GM12874 (cell line): ENCODE measurements around the gene OR6B1.

Experiments
- CTCF ChIP-seq: IDR thresholded peaks from 2 replicates; pipeline ENCODE4 v1.5.1; 2011; ENCODE audit warnings: low read depth, mild to moderate bottlenecking, control low read depth, low read length, moderate library complexity; ENCODE audit not compliant: insufficient read depth

The OR6B1 gene

GRCh38 chr7:144020340-144020739 is 20.2 kb downstream of the OR6B1 start:
- TF ChIP-seq CTCF, result no peak

- no peak for TF ChIP-seq CTCF
Measured at GRCh38 chr7:144022169-144022568, 22.0 kb downstream of the OR6B1 start.

GRCh38 chr7:144023171-144023827 is 23.2 kb downstream of the OR6B1 start:
- no peak for TF ChIP-seq CTCF

- TF ChIP-seq CTCF, result no peak
Measured at GRCh38 chr7:144024213-144024612, 24.1 kb downstream of the OR6B1 start.

GRCh38 chr7:144026203-144026883 is 26.2 kb downstream of the OR6B1 start:
- no peak for TF ChIP-seq CTCF

GRCh38 chr7:144027070-144027469 is 26.9 kb downstream of the OR6B1 start:
- TF ChIP-seq CTCF, result no peak

- no peak for TF ChIP-seq CTCF
Measured at GRCh38 chr7:144027974-144028373, 27.9 kb downstream of the OR6B1 start.
